WTC11 (cell line): ENCODE data around the gene FBXO21. TPM values are rescaled to one million over a fixed set of nuclear protein-coding genes. Genes with fewer than 3 reads are reported as not detected.
"Not testable (repeated sequence)": the region's sequence is repeated elsewhere in the genome, so short reads cannot be mapped to it uniquely, and the experiment has no call there.

Experiments
- ATAC-seq: fragments of 200-7000 bp; cut with Tn5 transposase; 2 replicates; pipeline ENCODE4 v1.10.0; 2021; ENCODE audit warnings: mild to moderate bottlenecking, moderate library complexity
- CTCF ChIA-PET: fragments of 300-600 bp; sonication (Branson Sonifier 250); formaldehyde crosslinking; loops from one replicate; lab custom pipeline; 2021; ENCODE audit warnings: antibody characterized with exemption; lab: Charles Lee
- POLR2A ChIA-PET: fragments of 350-600 bp; sonication (Branson Sonifier 250); formaldehyde crosslinking; loops from one replicate; lab custom pipeline; 2021; ENCODE audit warnings: antibody characterized with exemption; lab: Charles Lee
- DNase-seq: peaks from one replicate; pipeline ENCODE4 v3.0.0; 2021; ENCODE audit warnings: low spot score
- H3K27ac Mint-ChIP-seq: 2 replicates; pipeline ENCODE4 v1.8.0; 2021; ENCODE audit warnings: mixed read lengths
- H3K27me3 Mint-ChIP-seq: 2 replicates; pipeline ENCODE4 v1.8.0; 2021; ENCODE audit warnings: low read depth, mild to moderate bottlenecking, moderate library complexity, mixed read lengths
- H3K36me3 Mint-ChIP-seq: 2 replicates; pipeline ENCODE4 v1.8.0; 2021; ENCODE audit warnings: mixed read lengths
- H3K4me1 Mint-ChIP-seq: 2 replicates; pipeline ENCODE4 v1.8.0; 2022; ENCODE audit warnings: mixed read lengths
- H3K4me3 Mint-ChIP-seq: 2 replicates; pipeline ENCODE4 v1.8.0; 2021; ENCODE audit warnings: mild to moderate bottlenecking, moderate library complexity, mixed read lengths
- H3K9me3 Mint-ChIP-seq: 2 replicates; pipeline ENCODE4 v1.8.0; 2021; ENCODE audit warnings: mixed read lengths
- ETV6 ChIP-seq: sonication (generic); formaldehyde crosslinking; IDR thresholded peaks from 2 replicates; pipeline ENCODE4 v1.8.1; 2022; ENCODE audit warnings: mild to moderate bottlenecking, missing genetic modification reagents
- FOXK1 ChIP-seq: sonication (generic); formaldehyde crosslinking; IDR thresholded peaks from 2 replicates; pipeline ENCODE4 v1.8.0; 2022; ENCODE audit warnings: mild to moderate bottlenecking, moderate library complexity, missing genetic modification reagents
- GABPB1 ChIP-seq: sonication (generic); formaldehyde crosslinking; IDR thresholded peaks from 2 replicates; pipeline ENCODE4 v1.8.1; 2023; ENCODE audit warnings: mild to moderate bottlenecking, missing genetic modification reagents
- HMGA2 ChIP-seq: fragments of 250-450 bp; sonication (Bioruptor Pico); IDR thresholded peaks from 2 replicates; pipeline ENCODE4 v1.4.0; 2021; ENCODE audit warnings: mild to moderate bottlenecking, moderate library complexity
- MYBL2 ChIP-seq: sonication (generic); formaldehyde crosslinking; IDR thresholded peaks from 2 replicates; pipeline ENCODE4 v1.8.1; 2023; ENCODE audit warnings: mild to moderate bottlenecking, moderate library complexity, missing genetic modification reagents
- NFE2L1 ChIP-seq: sonication (generic); formaldehyde crosslinking; IDR thresholded peaks from 2 replicates; pipeline ENCODE4 v1.8.1; 2023; ENCODE audit warnings: missing genetic modification reagents
- NFYB ChIP-seq: sonication (generic); formaldehyde crosslinking; conservative IDR thresholded peaks from 2 replicates; pipeline ENCODE4 v1.8.0; 2022; ENCODE audit warnings: low read depth, missing genetic modification reagents
- NR1H2 ChIP-seq: sonication (generic); formaldehyde crosslinking; IDR thresholded peaks from 2 replicates; pipeline ENCODE4 v1.9.0; 2021; ENCODE audit warnings: mild to moderate bottlenecking, moderate library complexity, missing genetic modification reagents
- SOX15 ChIP-seq: fragments of 250-450 bp; sonication (Bioruptor Pico); IDR thresholded peaks from 2 replicates; pipeline ENCODE4 v1.9.0; 2021; ENCODE audit warnings: mild to moderate bottlenecking
- TCF7 ChIP-seq: sonication (generic); formaldehyde crosslinking; IDR thresholded peaks from 2 replicates; pipeline ENCODE4 v1.8.0; 2022; ENCODE audit warnings: mild to moderate bottlenecking, low read depth, missing genetic modification reagents, moderate library complexity
- TEAD1 ChIP-seq: sonication (generic); formaldehyde crosslinking; IDR thresholded peaks from 2 replicates; pipeline ENCODE4 v1.8.0; 2022; ENCODE audit warnings: mild to moderate bottlenecking, missing genetic modification reagents
- ZBTB21 ChIP-seq: sonication (generic); formaldehyde crosslinking; IDR thresholded peaks from 2 replicates; pipeline ENCODE4 v1.8.1; 2023; ENCODE audit warnings: mild to moderate bottlenecking, missing genetic modification reagents, borderline replicate concordance
- ZNF121 ChIP-seq: sonication (generic); formaldehyde crosslinking; IDR thresholded peaks from 2 replicates; pipeline ENCODE4 v1.8.0; 2023; ENCODE audit warnings: missing genetic modification reagents
- ZNF219 ChIP-seq: sonication (generic); formaldehyde crosslinking; IDR thresholded peaks from 2 replicates; pipeline ENCODE4 v1.8.0; 2023; ENCODE audit warnings: missing genetic modification reagents, mild to moderate bottlenecking, borderline replicate concordance
- ZNF317 ChIP-seq: sonication (generic); formaldehyde crosslinking; IDR thresholded peaks from 2 replicates; pipeline ENCODE4 v1.8.1; 2023; ENCODE audit warnings: low read depth, mild to moderate bottlenecking, moderate library complexity, missing genetic modification reagents, borderline replicate concordance
- total RNA-seq: library from RNA; stranded (reverse); gene quantifications from 3 replicates; pipeline ENCODE4 v1.2.3, GENCODE V29; 2021
- TF ChIP-seq, protein P1 (sequence below): sonication (generic); formaldehyde crosslinking; IDR thresholded peaks from 2 replicates; pipeline ENCODE4 v1.8.1; 2023; ENCODE audit warnings: mild to moderate bottlenecking, missing genetic modification reagents, moderate library complexity
- TF ChIP-seq, protein P2 (sequence below): sonication (generic); formaldehyde crosslinking; IDR thresholded peaks from 2 replicates; pipeline ENCODE4 v1.8.1; 2022; ENCODE audit warnings: missing genetic modification reagents, borderline replicate concordance
- TF ChIP-seq, protein P3 (sequence below): sonication (generic); formaldehyde crosslinking; conservative IDR thresholded peaks from 2 replicates; pipeline ENCODE4 v1.8.1; 2022; ENCODE audit warnings: mild to moderate bottlenecking, missing genetic modification reagents
- TF ChIP-seq, protein P4 (sequence below): sonication (generic); formaldehyde crosslinking; IDR thresholded peaks from 2 replicates; pipeline ENCODE4 v1.8.1; 2023; ENCODE audit warnings: mild to moderate bottlenecking, missing genetic modification reagents

FBXO21 gene
- total RNA-seq, 1 experiment from 2014 or later = 60.3 TPM

DNA sequence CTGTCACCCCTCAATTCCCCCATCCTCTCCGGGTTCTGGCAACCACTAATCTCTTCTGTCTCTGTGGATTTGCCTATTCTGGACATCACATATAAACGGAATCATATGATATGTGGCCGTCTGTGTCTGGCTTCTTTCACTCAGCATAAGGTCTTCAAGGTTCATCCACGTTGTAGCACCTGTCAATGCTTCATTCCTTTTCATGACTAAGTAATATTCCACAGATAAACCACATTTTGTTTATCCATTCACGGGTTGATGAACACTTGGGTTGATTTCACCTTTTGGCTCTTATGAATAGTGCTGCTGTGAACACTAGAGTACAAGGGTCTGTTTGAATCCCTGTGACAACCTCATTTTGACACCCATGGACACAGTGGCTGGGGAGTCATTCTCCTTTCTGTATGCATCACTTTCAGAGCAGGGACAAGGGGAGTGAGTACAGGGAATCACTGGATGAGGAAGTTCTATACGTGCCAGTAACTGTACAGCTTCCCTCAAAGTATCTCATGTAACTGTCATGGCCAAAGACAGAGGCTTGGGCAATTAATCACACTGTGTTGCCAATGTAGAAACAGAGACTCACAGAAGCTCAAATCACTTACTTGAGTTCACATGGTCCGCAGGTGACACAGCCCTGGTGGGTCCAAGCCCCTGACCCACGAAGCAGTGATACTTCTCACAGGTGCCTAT is 80.2 kb downstream of the FBXO21 start:
- CTCF ChIA-PET = interaction anchor here (2.5 to 3.0 kb wide), 2 partner anchors 8 to 10 kb away, joined by 14 to 18 read pairs; no protein-coding TSS in a partner anchor

DNA sequence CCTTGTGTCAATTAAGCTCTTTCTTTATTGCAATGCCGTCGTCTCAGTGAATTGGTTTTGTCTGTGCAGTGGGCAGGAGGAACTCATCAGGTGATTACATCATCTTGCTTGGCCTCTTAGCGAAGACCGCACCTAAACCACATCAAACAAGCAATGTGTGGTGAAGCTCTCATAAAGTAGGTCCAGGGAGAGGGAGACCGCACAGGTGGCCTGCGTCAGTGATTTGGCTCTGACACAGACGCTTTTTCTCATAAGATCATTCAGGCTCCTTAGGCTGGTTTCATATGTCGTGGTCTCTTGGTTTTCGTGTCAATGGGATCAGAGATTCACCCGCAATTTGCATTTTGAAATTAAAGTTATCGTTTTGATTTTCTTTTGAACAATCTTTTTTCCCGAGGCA is 84.4 kb downstream of the FBXO21 start:
- no peak for DNase-seq
- no peak for TF ChIP-seq FOXK1 (CRISPR knock-in tag)
- peak; percentile 89 for TF ChIP-seq GABPB1
- TF ChIP-seq ETV6 (CRISPR knock-in tag) = no peak
- TF ChIP-seq, protein P1, sequence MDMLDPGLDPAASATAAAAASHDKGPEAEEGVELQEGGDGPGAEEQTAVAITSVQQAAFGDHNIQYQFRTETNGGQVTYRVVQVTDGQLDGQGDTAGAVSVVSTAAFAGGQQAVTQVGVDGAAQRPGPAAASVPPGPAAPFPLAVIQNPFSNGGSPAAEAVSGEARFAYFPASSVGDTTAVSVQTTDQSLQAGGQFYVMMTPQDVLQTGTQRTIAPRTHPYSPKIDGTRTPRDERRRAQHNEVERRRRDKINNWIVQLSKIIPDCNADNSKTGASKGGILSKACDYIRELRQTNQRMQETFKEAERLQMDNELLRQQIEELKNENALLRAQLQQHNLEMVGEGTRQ = no peak
- TF ChIP-seq HMGA2 (CRISPR knock-in tag) = no peak
- no peak for TF ChIP-seq ZNF317 (CRISPR knock-in tag)
- TF ChIP-seq, all 79 proteins: peak for 1
- 0 out of 2 replicates have a peak overlapping the region, but pooled peaks have one; percentile 28 for H3K27ac Mint-ChIP-seq
- no peaks in the 10 kb centered on the region for H3K36me3 Mint-ChIP-seq
- H3K4me3 Mint-ChIP-seq = no peak overlapping the region
- ChIA-PET CTCF (interaction anchor here (1.0 to 1.2 kb wide), 3 partner anchors 12 to 50 kb away, joined by 3 read pairs; no protein-coding TSS in a partner anchor), POLR2A (no interaction called here)
- 0 out of 2 replicates have a peak, but pooled peaks cover 3% of the 10 kb centered on the region for H3K4me1 Mint-ChIP-seq
- peaks cover 6% of the 10 kb centered on the region for H3K9me3 Mint-ChIP-seq
- no peak for ATAC-seq
- no peaks in the 10 kb centered on the region; the same call in 1 of the 2 replicates for H3K27me3 Mint-ChIP-seq

More for the DNA sequence above, 80.2 kb downstream of the FBXO21 start:
- no peak for DNase-seq
- no peak for ATAC-seq
- TF ChIP-seq, protein P2, sequence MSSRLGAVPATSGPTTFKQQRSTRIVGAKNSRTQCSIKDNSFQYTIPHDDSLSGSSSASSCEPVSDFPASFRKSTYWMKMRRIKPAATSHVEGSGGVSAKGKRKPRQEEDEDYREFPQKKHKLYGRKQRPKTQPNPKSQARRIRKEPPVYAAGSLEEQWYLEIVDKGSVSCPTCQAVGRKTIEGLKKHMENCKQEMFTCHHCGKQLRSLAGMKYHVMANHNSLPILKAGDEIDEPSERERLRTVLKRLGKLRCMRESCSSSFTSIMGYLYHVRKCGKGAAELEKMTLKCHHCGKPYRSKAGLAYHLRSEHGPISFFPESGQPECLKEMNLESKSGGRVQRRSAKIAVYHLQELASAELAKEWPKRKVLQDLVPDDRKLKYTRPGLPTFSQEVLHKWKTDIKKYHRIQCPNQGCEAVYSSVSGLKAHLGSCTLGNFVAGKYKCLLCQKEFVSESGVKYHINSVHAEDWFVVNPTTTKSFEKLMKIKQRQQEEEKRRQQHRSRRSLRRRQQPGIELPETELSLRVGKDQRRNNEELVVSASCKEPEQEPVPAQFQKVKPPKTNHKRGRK (CRISPR knock-in tag) = no peak
- no peak for TF ChIP-seq NFYB (CRISPR knock-in tag)
- TF ChIP-seq MYBL2 (CRISPR knock-in tag) = no peak
- no peak for TF ChIP-seq TCF7 (CRISPR knock-in tag)
- no peak for TF ChIP-seq ZNF121 (CRISPR knock-in tag)
- TF ChIP-seq, protein P3, sequence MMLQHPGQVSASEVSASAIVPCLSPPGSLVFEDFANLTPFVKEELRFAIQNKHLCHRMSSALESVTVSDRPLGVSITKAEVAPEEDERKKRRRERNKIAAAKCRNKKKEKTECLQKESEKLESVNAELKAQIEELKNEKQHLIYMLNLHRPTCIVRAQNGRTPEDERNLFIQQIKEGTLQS (CRISPR knock-in tag) = no peak
- TF ChIP-seq, protein P4, sequence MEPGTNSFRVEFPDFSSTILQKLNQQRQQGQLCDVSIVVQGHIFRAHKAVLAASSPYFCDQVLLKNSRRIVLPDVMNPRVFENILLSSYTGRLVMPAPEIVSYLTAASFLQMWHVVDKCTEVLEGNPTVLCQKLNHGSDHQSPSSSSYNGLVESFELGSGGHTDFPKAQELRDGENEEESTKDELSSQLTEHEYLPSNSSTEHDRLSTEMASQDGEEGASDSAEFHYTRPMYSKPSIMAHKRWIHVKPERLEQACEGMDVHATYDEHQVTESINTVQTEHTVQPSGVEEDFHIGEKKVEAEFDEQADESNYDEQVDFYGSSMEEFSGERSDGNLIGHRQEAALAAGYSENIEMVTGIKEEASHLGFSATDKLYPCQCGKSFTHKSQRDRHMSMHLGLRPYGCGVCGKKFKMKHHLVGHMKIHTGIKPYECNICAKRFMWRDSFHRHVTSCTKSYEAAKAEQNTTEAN (CRISPR knock-in tag) = no peak
- TF ChIP-seq ZNF219 (CRISPR knock-in tag) = no peak
- no peak for TF ChIP-seq TEAD1 (CRISPR knock-in tag)
- no peak for TF ChIP-seq NR1H2
- no peak for TF ChIP-seq NFE2L1
- TF ChIP-seq ZBTB21 (CRISPR knock-in tag) = no peak
- no peak for TF ChIP-seq SOX15 (CRISPR knock-in tag)
- no peak overlapping the region for H3K4me3 Mint-ChIP-seq
- POLR2A ChIA-PET = no interaction called here
- H3K27ac Mint-ChIP-seq = no peak overlapping the region
- peaks cover 17% of the 10 kb centered on the region for H3K4me1 Mint-ChIP-seq
- no peaks in the 10 kb centered on the region for H3K36me3 Mint-ChIP-seq
- H3K9me3 Mint-ChIP-seq = peaks cover 6% of the 10 kb centered on the region
- no peaks in the 10 kb centered on the region; the same call in 1 of the 2 replicates for H3K27me3 Mint-ChIP-seq

DNA sequence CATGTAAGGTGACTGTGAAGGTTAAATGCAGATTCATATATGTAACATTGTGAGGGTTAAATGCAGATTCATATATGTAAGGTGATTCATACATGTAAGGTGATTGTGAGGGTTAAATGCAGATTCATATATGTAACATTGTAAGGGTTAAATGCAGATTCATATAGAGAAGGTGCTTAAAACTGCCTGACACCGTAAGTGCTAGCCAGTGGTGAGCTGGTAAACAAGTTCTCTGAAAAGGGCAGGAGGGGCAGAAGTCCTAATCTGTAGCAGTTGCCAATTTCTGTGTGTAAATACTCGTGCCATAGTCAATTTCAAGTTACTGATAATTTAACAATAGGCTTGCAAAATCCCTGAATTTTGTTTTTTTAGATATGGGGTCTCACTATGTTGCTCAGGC is 86.3 kb downstream of the FBXO21 start:
- ATAC-seq, CTCF ChIA-PET, H3K4me3 Mint-ChIP-seq, DNase-seq, H3K4me1 Mint-ChIP-seq, H3K9me3 Mint-ChIP-seq, H3K27ac Mint-ChIP-seq, POLR2A ChIA-PET, H3K36me3 Mint-ChIP-seq: not testable (repeated sequence)
- peaks cover 11% of the 10 kb centered on the region for H3K27me3 Mint-ChIP-seq
